BLaER1 treated with 17β-estradiol and CSF1 and Interleukin-3, amounts not matched to agents 10 nM and 100 nM (cell line): ENCODE results near the gene SNURF.
"Not testable (repeated sequence)": the region's sequence is repeated elsewhere in the genome, so short reads cannot be mapped to it uniquely, and the experiment has no call there.

Experiments used
- H3K27ac ChIP-seq, 11 experiments: shearing (Covaris generic); formaldehyde crosslinking; 2 replicates each; pipeline ENCODE4 v1.8.1; 2022
- H3K27me3 ChIP-seq, 11 experiments: shearing (Covaris generic); formaldehyde crosslinking; 2 replicates each; pipeline ENCODE4 v1.8.1; 2022
- H3K36me3 ChIP-seq, 11 experiments: shearing (Covaris generic); formaldehyde crosslinking; 2 replicates each; pipeline ENCODE4 v1.8.1; 2022
- H3K4me1 ChIP-seq, 10 experiments: shearing (Covaris generic); formaldehyde crosslinking; 2 replicates each; pipeline ENCODE4 v1.8.1; 2022
- H3K4me2 ChIP-seq, 11 experiments: shearing (Covaris generic); formaldehyde crosslinking; 2 replicates each; pipeline ENCODE4 v1.8.1; 2022
- H3K4me3 ChIP-seq, 10 experiments: shearing (Covaris generic); formaldehyde crosslinking; 2 replicates each; pipeline ENCODE4 v1.8.1; 2022
- H3K9ac ChIP-seq, 11 experiments: shearing (Covaris generic); formaldehyde crosslinking; 2 replicates each; pipeline ENCODE4 v1.8.1; 2022
- H3K9me3 ChIP-seq, 11 experiments: shearing (Covaris generic); formaldehyde crosslinking; replicated peaks in 1 of 11; 2 replicates each; pipeline ENCODE4 v1.8.1; 2022
- H4K20me1 ChIP-seq, 11 experiments: shearing (Covaris generic); formaldehyde crosslinking; 2 replicates each; pipeline ENCODE4 v1.8.1; 2022
- Cebpa-rat ChIP-seq, 11 experiments: shearing (Covaris generic); IDR thresholded peaks; 2 replicates each; pipeline ENCODE4 v1.8.1; 2022

SNURF gene, protein sequence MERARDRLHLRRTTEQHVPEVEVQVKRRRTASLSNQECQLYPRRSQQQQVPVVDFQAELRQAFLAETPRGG

DNA sequence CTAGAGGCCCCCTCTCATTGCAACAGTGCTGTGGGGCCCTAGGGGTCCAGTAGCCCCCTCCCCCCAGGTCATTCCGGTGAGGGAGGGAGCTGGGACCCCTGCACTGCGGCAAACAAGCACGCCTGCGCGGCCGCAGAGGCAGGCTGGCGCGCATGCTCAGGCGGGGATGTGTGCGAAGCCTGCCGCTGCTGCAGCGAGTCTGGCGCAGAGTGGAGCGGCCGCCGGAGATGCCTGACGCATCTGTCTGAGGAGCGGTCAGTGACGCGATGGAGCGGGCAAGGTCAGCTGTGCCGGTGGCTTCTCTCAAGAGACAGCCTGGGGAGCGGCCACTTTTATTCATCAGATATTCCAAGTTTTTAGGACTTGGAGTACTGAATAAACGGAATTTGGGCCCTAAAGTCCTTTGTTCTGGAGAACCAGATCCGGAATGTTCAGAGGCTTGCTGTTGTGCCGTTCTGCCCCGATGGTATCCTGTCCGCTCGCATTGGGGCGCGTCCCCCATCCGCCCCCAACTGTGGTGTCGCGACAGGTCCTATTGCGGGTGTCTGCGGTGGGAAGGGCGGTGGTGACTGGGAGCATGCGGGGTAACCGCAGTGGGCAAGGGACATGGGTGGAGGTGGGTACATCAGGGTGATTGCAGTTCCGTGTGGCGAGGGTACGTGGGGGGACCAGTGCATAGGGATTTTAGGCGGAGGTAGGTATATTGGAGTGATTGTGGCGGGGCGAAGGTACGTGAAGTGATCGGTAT lies at the start of gene SNURF, which contains the start of gene SNRPN:
TSS of gene SNURF (plus strand) at position 205 of the 748 bp plus-strand sequence. CDS start at position 267, 62 bp downstream.
TSS of gene SNRPN (plus strand) at position 205 of the 748 bp plus-strand sequence. CDS start 19,467 bp downstream, outside the sequence.
- Histone ChIP-seq H3K9me3 (peaks cover 34 to 54% (median 47%) of the 10 kb centered on the region in 11 experiments), H3K4me2 (peak within 1 kb of the TSS; percentile 50 to 73 (median 68)), H4K20me1 (peaks cover 0 to 14% (median 0%) of the 10 kb centered on the region in 11 experiments; a peak in 3 of 22 replicates), H3K4me1 (peaks cover 13 to 28% (median 20%) of the 10 kb centered on the region in 10 experiments), H3K36me3 (peaks cover 0 to 19% (median 12%) of the 10 kb centered on the region in 11 experiments; a peak in 15 of 22 replicates), H3K9ac (peak within 1 kb of the TSS; percentile 78 to 88 (median 85)), H3K4me3 (peak within 1 kb of the TSS; percentile 68 to 84 (median 76)), H3K27me3 (no peaks in the 10 kb centered on the region), H3K27ac (peak within 1 kb of the TSS; percentile 78 to 90 (median 87))
- no peak for TF ChIP-seq Cebpa-rat (IDR thresholded peaks at IDR 0.05)

DNA sequence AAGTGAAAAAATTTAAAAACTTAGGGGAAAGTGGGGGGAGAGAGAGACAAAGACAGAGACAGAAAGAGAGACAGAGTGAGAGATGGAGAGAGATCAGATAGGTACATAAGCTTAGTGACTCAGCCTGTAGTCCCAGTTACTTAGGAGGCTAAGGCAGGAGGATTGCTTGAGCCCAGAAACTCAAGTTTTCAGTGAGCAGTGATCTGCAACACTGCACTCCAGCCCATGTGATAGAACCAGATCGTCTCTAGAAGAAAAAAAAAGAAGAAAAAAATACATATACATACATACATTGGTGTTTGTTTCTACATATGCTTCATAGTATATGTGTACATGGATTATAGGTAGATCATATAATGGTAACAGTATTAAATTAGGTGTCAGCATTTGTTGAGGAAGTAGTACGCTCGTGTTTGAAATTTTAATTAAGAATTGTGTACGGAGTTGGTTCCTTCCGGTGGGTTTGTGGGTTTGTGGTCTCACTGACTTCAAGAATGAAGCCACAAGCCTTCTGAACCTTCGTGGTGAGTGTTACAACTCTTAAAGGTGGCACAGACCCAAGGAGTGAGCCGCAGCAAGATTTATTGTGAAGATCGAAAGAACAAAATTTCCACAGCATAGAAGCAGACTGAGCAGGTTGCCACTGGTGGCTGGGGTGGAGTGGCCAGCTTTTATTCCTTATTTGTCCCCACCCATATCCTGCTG lies 38.3 kb upstream of the SNURF start:
- Histone ChIP-seq H3K9me3 (peaks cover 24 to 60% (median 39%) of the 10 kb centered on the region in 11 experiments), H3K27ac (no peak overlapping the region), H3K4me1 (peaks cover 6 to 17% (median 12%) of the 10 kb centered on the region in 10 experiments; a peak in 16 of 20 replicates), H3K4me3 (peak overlapping the region in 4 of 10 experiments; percentile 6 to 33 (median 26); a peak in 3 of 20 replicates), H3K9ac (no peak overlapping the region), H3K36me3 (no peaks in the 10 kb centered on the region), H3K27me3 (peaks cover 0 to 37% (median 4%) of the 10 kb centered on the region in 11 experiments; a peak in 8 of 22 replicates), H4K20me1 (no peaks in the 10 kb centered on the region; a peak in 1 of 22 replicates), H3K4me2 (peak overlapping the region; percentile 40 to 77 (median 56))
- TF ChIP-seq Cebpa-rat (IDR thresholded peaks at IDR 0.05): no peak

DNA sequence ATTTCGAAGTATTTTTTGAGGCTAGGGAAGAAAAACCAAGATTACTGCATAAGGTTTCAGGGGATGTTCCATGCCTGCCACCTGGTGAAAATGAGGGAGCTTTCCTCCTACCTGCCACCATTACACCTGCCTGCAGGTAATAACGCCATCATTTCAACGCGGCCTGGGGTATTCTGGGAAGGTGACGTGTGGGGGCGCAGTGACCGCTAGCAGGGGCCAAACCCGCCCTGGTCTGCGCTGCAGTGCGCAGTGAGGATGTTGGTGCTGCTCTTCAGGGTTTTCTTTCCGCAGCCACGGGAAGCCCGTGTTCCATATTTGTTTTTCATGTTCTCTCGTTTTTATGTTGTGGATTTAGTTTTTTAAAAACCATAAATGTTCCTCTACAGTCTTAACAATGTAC lies 37.4 kb upstream of the SNURF start:
- no peak overlapping the region for H3K27ac ChIP-seq
- H4K20me1 ChIP-seq: no peaks in the 10 kb centered on the region; a peak in 1 of 22 replicates
- no peak overlapping the region for H3K9ac ChIP-seq
- H3K4me2 ChIP-seq: peak overlapping the region in 3 of 11 experiments; percentile 49 to 63 (median 55); a peak in 2 of 22 replicates
- peaks cover 6 to 17% (median 12%) of the 10 kb centered on the region in 10 experiments; a peak in 16 of 20 replicates for H3K4me1 ChIP-seq
- no peak overlapping the region for H3K4me3 ChIP-seq
- no peaks in the 10 kb centered on the region for H3K36me3 ChIP-seq
- TF ChIP-seq Cebpa-rat (IDR thresholded peaks at IDR 0.05): no peak
- H3K9me3 ChIP-seq: peaks cover 24 to 50% (median 34%) of the 10 kb centered on the region in 11 experiments
- peaks cover 0 to 37% (median 4%) of the 10 kb centered on the region in 11 experiments; a peak in 8 of 22 replicates for H3K27me3 ChIP-seq

DNA sequence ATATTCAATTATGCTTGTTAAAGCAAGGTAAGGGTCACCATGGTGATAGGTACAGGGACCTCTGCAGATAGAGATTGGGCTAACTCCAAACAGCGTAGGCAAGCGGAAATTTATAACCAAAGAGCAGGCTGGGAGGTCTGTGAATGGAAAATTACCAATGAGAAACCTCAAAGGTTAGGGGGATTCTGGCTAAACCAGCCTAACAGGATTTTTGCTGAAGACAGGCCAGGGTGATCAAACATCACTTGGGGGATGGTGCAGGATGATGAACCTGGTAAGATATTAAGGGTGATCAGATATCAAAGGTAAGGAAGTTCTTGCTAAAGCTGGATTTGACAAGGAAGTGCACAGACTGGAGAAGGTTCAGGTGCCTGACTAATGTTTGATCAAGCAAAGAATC lies 35.3 kb upstream of the SNURF start:
- H3K9ac ChIP-seq: no peak overlapping the region
- H3K9me3 ChIP-seq: peaks cover 10 to 30% (median 18%) of the 10 kb centered on the region in 11 experiments; a peak in 21 of 22 replicates
- no peaks in the 10 kb centered on the region for H3K36me3 ChIP-seq
- TF ChIP-seq Cebpa-rat (IDR thresholded peaks at IDR 0.05): no peak
- H3K27ac ChIP-seq: no peak overlapping the region
- H3K27me3 ChIP-seq: peaks cover 0 to 22% (median 0%) of the 10 kb centered on the region in 11 experiments; a peak in 6 of 22 replicates
- H4K20me1 ChIP-seq: no peaks in the 10 kb centered on the region; a peak in 1 of 22 replicates
- no peak overlapping the region for H3K4me3 ChIP-seq
- H3K4me2 ChIP-seq: no peak overlapping the region
- H3K4me1 ChIP-seq: peaks cover 6 to 17% (median 12%) of the 10 kb centered on the region in 10 experiments; a peak in 16 of 20 replicates

DNA sequence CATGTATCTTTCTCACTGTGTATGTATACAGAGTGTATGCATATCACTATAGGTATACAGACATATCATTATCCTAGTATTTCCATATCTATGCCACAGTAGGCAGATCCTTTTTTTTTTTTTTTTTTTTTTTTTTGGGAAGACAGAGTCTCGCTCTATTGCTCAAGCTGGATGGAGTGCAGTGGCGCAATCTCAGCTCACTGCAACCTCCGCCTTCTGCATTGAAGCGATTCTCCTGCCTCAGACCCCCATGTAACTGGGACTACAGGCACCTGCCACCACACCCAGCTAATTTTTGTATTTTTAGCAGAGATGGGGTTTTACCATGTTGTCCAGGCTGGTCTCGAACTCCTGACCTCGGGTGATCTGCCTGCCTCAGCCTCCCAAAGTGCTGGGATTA lies 32.0 kb upstream of the SNURF start:
- not testable (repeated sequence) for H3K36me3 ChIP-seq, H3K4me1 ChIP-seq, H3K9ac ChIP-seq, H3K27ac ChIP-seq, H4K20me1 ChIP-seq, H3K4me2 ChIP-seq, H3K9me3 ChIP-seq, H3K4me3 ChIP-seq
- H3K27me3 ChIP-seq: peaks cover 0 to 17% (median 0%) of the 10 kb centered on the region in 11 experiments; a peak in 3 of 22 replicates

DNA sequence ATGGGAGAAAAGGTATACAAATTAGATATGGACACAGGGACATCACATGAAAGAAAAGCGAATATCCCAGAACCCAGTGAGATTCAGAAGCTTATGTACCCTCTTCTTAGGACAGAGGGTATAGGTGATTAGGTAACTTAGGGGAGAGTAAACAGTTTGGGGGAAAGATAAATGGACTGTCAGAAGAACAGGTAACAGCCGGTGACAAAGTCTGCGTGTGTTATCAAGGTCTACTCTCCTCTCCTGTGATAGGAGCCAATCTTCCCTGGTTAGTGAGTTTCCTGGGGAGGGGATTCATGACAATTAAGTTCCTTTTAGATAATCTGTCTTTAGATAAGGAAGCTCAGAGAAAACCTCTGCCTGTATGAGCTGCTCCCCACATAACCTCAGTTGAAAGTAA lies 30.6 kb upstream of the SNURF start:
- H3K36me3 ChIP-seq: no peaks in the 10 kb centered on the region
- H4K20me1 ChIP-seq: no peaks in the 10 kb centered on the region
- H3K27ac ChIP-seq: no peak overlapping the region
- no peak overlapping the region for H3K4me2 ChIP-seq
- H3K27me3 ChIP-seq: peaks cover 0 to 17% (median 0%) of the 10 kb centered on the region in 11 experiments; a peak in 3 of 22 replicates
- no peak for TF ChIP-seq Cebpa-rat (IDR thresholded peaks at IDR 0.05)
- no peaks in the 10 kb centered on the region for H3K9me3 ChIP-seq
- no peak overlapping the region for H3K9ac ChIP-seq
- H3K4me3 ChIP-seq: no peak overlapping the region
- no peaks in the 10 kb centered on the region for H3K4me1 ChIP-seq

DNA sequence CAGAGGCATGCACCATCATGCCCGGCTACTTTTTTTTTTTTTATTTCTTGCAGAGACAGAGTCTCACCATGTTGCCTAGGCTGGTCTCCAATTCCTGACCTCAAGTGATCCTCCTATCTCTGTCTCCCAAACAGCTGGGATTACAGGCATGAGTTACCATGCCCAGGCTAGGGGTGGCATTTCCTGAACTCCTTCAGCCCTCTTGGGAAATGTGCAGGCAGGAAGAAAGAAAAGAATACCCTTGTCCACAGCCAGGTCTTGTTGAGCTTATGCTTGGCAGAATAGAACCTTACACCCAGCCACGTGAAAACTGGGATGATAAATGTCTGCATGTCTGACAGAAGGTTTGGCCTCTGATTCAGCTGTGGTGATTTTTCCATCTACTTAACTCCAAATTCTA lies 30.2 kb upstream of the SNURF start:
- no peak overlapping the region for H3K4me2 ChIP-seq
- H3K9me3 ChIP-seq: no peaks in the 10 kb centered on the region
- no peaks in the 10 kb centered on the region for H4K20me1 ChIP-seq
- H3K36me3 ChIP-seq: no peaks in the 10 kb centered on the region
- no peak overlapping the region for H3K9ac ChIP-seq
- H3K4me1 ChIP-seq: no peaks in the 10 kb centered on the region
- H3K27ac ChIP-seq: no peak overlapping the region
- H3K27me3 ChIP-seq: peaks cover 0 to 14% (median 0%) of the 10 kb centered on the region in 11 experiments; a peak in 3 of 22 replicates
- no peak overlapping the region for H3K4me3 ChIP-seq
- no peak for TF ChIP-seq Cebpa-rat (IDR thresholded peaks at IDR 0.05)

DNA sequence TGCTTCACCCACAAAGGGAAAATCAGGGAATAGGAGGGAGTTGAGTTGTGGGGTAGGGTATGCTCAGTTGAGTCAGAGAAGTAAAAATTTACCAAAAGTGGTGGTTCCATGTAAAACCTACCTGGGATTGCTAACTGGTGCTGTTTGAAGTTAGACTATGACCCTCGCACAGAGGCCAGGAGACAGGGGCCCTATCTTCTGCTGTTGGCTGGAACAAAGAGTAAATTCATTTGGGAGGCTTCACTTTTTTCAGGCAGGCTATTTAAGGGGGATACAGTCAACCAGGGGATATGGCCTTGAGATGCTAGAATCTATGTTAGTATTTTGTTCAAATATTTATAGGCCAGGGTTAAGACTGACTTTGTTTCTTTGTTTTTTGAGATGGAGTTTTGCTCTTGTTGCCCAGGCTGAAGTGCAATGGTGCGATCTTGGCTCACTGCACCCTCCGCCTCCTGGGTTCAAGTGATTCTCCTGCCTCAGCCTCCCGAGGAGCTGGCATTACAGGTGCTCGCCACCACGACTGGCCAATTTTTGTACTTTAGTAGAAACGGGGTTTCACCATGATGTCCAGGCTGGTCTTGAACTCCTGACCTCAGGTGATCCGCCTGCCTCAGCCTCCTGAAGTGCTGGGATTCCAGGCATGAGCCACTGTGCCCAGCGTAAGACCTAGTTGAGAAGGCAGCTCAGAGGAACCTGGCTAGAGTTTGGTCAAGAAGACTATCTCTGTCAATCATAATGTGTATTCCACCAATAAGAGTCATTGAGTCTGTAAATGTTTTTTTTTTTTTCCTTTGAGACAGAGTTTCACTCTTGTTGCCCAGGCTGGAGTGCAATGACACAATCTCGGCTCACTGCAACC lies 22.7 kb upstream of the SNURF start:
- H3K36me3 ChIP-seq, H4K20me1 ChIP-seq, H3K4me2 ChIP-seq, H3K27me3 ChIP-seq, H3K4me1 ChIP-seq, H3K9ac ChIP-seq, H3K27ac ChIP-seq, H3K4me3 ChIP-seq, H3K9me3 ChIP-seq: not testable (repeated sequence)
